Measurements from ENCODE around the gene HOXD10. TPM values are rescaled to one million over a fixed set of nuclear protein-coding genes. Genes with fewer than 3 reads are reported as not detected.

The HOXD10 gene
- total RNA-seq, 2 donors from 2014 or later, result 10.4 to 32.5 TPM

DNA sequence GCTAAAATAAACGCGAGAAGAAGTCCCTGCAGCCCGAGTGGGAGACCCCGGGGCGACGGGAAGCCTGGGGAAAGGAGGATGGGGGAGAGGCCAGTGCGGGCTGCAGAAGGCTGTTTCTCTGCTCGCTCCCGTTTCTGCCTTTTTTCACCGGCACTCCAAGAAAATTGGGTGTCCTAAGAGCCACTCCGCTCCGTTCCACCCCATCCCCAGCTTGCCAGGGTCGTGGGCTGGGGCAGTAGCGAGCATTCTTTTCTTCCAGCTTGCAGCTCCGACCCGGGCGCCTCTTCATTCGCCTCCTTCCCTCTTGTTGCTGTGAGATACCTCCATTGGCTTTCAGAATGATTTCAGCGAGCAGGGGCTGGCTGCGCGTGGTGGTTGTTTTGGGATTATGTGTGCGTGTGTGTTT is 41.6 kb downstream of the HOXD10 start:
- Histone ChIP-seq H3K27ac (no peak overlapping the region), H3K9me3 (no peaks in the 10 kb centered on the region), H3K4me1 (replicated peaks) (no peaks in the 10 kb centered on the region), H3K36me3 (no peaks in the 10 kb centered on the region), H3K4me3 (no peak overlapping the region), H3K27me3 (replicated peaks; ENCODE audit: insufficient read depth) (peaks cover 55% of the 10 kb centered on the region)
- TF ChIP-seq, protein P1, sequence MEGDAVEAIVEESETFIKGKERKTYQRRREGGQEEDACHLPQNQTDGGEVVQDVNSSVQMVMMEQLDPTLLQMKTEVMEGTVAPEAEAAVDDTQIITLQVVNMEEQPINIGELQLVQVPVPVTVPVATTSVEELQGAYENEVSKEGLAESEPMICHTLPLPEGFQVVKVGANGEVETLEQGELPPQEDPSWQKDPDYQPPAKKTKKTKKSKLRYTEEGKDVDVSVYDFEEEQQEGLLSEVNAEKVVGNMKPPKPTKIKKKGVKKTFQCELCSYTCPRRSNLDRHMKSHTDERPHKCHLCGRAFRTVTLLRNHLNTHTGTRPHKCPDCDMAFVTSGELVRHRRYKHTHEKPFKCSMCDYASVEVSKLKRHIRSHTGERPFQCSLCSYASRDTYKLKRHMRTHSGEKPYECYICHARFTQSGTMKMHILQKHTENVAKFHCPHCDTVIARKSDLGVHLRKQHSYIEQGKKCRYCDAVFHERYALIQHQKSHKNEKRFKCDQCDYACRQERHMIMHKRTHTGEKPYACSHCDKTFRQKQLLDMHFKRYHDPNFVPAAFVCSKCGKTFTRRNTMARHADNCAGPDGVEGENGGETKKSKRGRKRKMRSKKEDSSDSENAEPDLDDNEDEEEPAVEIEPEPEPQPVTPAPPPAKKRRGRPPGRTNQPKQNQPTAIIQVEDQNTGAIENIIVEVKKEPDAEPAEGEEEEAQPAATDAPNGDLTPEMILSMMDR (IDR thresholded peaks at IDR 0.05), result no peak
- intact Hi-C loops (cut with DNase I), result no loop called here
- 17% methylated on average over 22 of the region's 22 CpGs for WGBS
- DNase-seq (ENCODE audit: low spot score), result no peak

DNA sequence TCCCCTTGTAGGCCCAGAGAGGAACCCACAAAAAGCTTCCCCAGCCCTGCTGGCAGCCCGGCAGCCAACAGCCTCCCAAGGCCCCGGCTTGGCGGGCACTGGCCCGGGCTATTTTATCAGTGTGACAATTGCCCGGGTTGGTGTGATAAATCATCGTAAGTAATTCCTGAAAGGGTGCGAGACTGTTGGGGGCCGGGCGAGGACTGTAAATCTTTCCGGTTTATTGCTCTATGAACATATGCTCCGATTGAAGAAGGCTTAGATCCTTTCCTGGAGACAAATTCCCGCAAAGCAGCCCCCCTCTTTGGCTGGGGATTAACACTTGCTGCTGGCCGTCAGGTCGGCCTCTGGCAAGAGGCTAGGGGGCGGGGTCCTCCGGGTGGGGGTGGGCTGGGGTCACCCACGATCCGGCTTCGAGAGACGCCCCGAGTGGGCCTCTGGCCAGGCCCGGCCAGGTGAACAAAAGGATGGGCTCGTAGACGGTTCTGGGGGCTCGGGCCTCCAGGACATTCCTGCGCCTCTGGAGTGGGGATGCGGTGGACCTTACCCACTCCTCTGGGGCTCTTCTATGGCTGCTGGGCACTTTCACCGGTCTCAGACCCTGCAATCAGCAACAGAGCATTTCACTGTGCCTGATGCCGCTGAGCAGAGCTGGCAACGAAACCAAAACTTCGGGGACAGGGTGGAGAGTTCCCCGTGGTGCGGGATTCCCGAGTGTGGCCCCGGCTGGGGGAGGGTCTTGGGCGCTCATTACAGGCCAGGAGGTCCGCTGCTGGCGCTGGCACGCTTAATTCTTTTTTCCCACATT is 42.5 kb downstream of the HOXD10 start:
- intact Hi-C loops (cut with DNase I), result no loop called here
- Histone ChIP-seq H3K36me3 (no peaks in the 10 kb centered on the region), H3K27me3 (replicated peaks; ENCODE audit: insufficient read depth) (peaks cover 63% of the 10 kb centered on the region), H3K4me3 (no peak overlapping the region), H3K27ac (no peak overlapping the region), H3K9me3 (no peaks in the 10 kb centered on the region), H3K4me1 (replicated peaks) (no peaks in the 10 kb centered on the region)
- 11% methylated on average over 38 of the region's 39 CpGs for WGBS
- TF ChIP-seq, protein P1 (IDR thresholded peaks at IDR 0.05), result no peak
- TF ChIP-seq POLR2A (IDR thresholded peaks at IDR 0.05), result no peak
- no peak for TF ChIP-seq POLR2AphosphoS5 (IDR thresholded peaks at IDR 0.05)
- DNase-seq (ENCODE audit: low spot score), result no peak

DNA sequence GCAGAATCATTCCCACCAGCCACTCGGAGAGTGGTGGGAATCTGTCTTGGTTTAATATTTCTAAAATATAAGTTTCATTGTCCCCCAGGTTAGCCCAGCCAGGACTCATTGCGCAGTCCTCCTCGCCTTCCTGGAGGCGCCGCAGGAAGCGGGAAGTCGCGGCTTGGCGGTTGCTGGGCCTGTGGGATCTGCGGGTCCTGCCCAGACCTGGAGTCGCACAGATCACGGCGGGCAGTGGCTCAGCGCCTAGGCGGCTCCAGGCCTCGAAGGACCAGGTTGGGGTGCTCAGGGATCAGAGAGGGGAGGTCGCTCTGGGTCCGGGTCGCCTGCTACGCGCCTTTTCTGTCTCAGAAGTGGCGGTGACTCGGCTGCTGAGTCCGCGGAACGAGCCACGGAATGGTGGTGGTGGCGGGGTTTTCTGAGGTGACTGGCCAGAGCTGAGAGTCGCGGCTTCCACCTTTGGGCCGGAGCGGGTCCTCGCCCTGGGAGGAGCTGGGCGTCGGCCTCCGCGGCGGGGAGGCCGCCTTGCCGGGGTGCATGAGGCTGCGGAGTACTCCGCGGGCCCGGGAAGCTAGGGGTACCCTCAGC is 43.2 kb downstream of the HOXD10 start:
- DNase-seq (ENCODE audit: low spot score), result no peak
- no peaks in the 10 kb centered on the region for H3K4me1 ChIP-seq (replicated peaks)
- no peak overlapping the region for H3K27ac ChIP-seq
- H3K27me3 ChIP-seq (replicated peaks; ENCODE audit: insufficient read depth), result peaks cover 68% of the 10 kb centered on the region
- no peak overlapping the region for H3K4me3 ChIP-seq
- 19% methylated on average over 44 of the region's 44 CpGs for WGBS
- no peaks in the 10 kb centered on the region for H3K9me3 ChIP-seq
- no peak for TF ChIP-seq POLR2A (IDR thresholded peaks at IDR 0.05)
- no peaks in the 10 kb centered on the region for H3K36me3 ChIP-seq
- intact Hi-C loops (cut with DNase I), result no loop called here

DNA sequence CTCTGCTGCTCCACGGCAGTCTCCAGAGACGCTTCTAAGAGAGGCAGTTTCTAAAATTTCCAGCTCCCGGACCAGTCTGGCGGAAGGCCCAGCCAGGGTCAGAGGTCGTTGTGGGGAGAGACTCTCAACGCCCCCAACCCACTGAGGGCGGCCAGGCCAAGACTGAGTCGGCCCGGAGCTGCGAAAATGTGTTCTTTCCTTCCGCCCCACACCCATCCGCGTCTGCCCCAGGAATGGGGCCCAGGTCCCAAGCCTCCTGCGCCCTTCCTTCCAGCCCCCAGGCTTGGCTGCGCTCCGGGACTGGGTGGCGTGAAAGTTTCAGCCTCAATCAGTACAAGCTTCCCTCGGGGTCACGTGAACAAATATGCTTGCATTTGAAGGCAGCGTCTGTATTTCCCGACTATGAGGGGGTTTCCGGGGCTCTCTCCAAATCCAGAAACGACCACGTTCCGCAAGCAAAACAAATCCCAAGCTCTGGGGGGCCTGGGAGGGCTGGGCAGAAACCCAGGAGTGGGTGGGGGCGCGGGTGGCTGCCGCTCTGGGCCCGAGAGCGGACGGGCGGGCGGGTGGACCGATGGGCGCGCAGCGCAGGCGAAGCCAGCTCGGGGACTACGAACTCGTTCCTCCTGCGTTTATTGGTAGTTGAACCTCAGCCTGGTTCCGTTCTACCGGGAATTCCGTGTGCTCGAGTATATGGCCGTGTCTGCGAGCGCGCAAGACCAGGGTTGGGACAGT is 43.8 kb downstream of the HOXD10 start:
- H3K4me3 ChIP-seq, result no peak overlapping the region
- 9% methylated on average over 47 of the region's 50 CpGs for WGBS
- no peaks in the 10 kb centered on the region for H3K4me1 ChIP-seq (replicated peaks)
- H3K27me3 ChIP-seq (replicated peaks; ENCODE audit: insufficient read depth), result peaks cover 73% of the 10 kb centered on the region
- TF ChIP-seq, protein P1 (IDR thresholded peaks at IDR 0.05), result no peak
- TF ChIP-seq POLR2AphosphoS5 (IDR thresholded peaks at IDR 0.05) (no peak), POLR2A (IDR thresholded peaks at IDR 0.05) (no peak)
- no peak overlapping the region for H3K27ac ChIP-seq
- H3K9me3 ChIP-seq, result no peaks in the 10 kb centered on the region
- H3K36me3 ChIP-seq, result no peaks in the 10 kb centered on the region
- no peak for DNase-seq (ENCODE audit: low spot score)
- intact Hi-C loops (cut with DNase I), result no loop called here

DNA sequence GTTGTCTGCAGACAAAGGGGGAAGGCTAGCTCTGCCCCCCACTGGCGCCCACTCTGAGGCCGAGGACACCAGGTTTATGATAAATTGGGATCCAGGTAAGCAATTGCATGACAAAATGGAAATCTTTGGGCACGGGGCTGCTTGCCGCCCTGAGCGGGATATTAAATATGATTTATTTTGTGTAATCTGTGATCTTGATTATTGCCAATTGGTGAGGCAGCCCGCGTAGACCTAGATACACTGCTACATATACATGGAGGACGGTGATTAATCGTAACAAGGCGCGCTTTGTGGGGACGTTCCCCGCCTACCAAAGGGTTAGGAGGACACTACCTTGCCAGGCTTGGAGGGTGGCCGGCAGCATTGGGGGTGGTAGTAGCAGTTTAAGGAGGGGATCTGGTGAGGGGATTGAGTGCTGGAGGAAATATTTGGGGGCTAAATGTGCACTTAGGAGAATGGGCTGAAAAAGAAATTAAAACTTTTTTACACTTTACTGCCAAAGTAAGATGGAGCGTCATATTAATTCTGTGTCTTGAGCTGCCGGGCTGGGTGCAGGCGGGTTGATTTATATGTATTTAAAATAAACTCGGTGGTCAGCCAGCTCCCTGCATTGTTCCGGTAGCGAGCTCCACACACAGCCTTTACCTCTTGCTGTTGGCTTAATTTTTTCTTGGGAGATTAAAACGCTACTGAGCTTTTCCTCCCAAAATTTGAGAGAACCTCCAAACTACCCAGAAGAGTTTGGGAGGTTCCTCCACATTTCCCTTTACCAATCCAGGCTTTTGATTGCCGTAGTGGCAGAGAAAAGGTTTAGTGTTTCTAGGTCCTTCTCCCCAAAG is 44.6 kb downstream of the HOXD10 start:
- intact Hi-C loops (cut with DNase I), result no loop called here
- TF ChIP-seq POLR2AphosphoS5 (IDR thresholded peaks at IDR 0.05) (no peak), POLR2A (IDR thresholded peaks at IDR 0.05) (no peak)
- TF ChIP-seq, protein P1 (IDR thresholded peaks at IDR 0.05), result no peak
- Histone ChIP-seq H3K27me3 (replicated peaks; ENCODE audit: insufficient read depth) (peaks cover 73% of the 10 kb centered on the region), H3K9me3 (no peaks in the 10 kb centered on the region), H3K27ac (no peak overlapping the region), H3K4me1 (replicated peaks) (no peaks in the 10 kb centered on the region), H3K36me3 (no peaks in the 10 kb centered on the region), H3K4me3 (no peak overlapping the region)
- DNase-seq (ENCODE audit: low spot score), result no peak
- 33% methylated on average over 22 of the region's 22 CpGs for WGBS
